CD4-positive, alpha-beta T cell (primary cell): ENCODE measurements around the gene PRR11. TPM values are rescaled to one million over a fixed set of nuclear protein-coding genes. Genes with fewer than 3 reads are reported as not detected.
A peak's percentile ranks its signal among the peaks of the same experiment; 100 is the strongest.

Source experiments
- ATAC-seq: fragments of 200-7000 bp; cut with Tn5 transposase; one replicate; pipeline ENCODE4 v1.10.0; 2022; ENCODE audit warnings: mild to moderate bottlenecking; ENCODE audit not compliant: poor library complexity
- CTCF ChIA-PET: fragments of 350-600 bp; sonication (Branson Sonifier 250); formaldehyde crosslinking; loops from one replicate; lab custom pipeline; 2021; ENCODE audit warnings: antibody characterized with exemption, inconsistent platforms; lab: Charles Lee
- POLR2A ChIA-PET: fragments of 350-600 bp; sonication (Branson Sonifier 250); formaldehyde crosslinking; loops from one replicate; lab custom pipeline; 2021; ENCODE audit warnings: antibody characterized with exemption, inconsistent platforms; lab: Charles Lee
- DNase-seq, 14 experiments: peaks; one replicate each; pipeline ENCODE4 v3.0.0-alpha.2; 2013 to 2020; ENCODE audit warnings: mixed read lengths in 2 of 14
- H3K27ac ChIP-seq, 2 donors: one replicate each; pipeline versions ENCODE4 v1.5.1 to v1.7.0; 2013; ENCODE audit warnings: low read length in 2 of 2, low read depth in 1 of 2, mild to moderate bottlenecking in 1 of 2
- H3K27me3 ChIP-seq, 2 experiments: 1 replicate in 1 of 2; 2 replicates in 1 of 2; pipeline versions ENCODE4 v1.6.1 to v1.7.0; 2013; ENCODE audit warnings: low read length in 2 of 2, control low read depth in 1 of 2, mild to moderate bottlenecking in 1 of 2, moderate library complexity in 1 of 2; ENCODE audit not compliant: insufficient read depth in 2 of 2, control insufficient read depth in 1 of 2
- H3K36me3 ChIP-seq: one replicate; pipeline ENCODE4 v1.6.1; 2013; ENCODE audit warnings: low read length, control low read depth; ENCODE audit not compliant: insufficient read depth
- H3K4me1 ChIP-seq: one replicate; pipeline ENCODE4 v1.6.1; 2013; ENCODE audit warnings: low read length, control low read depth; ENCODE audit not compliant: insufficient read depth
- H3K4me3 ChIP-seq: one replicate; pipeline ENCODE4 v1.5.1; 2013; ENCODE audit warnings: mild to moderate bottlenecking, low read length, moderate library complexity
- H3K9me3 ChIP-seq, 2 experiments: 1 replicate in 1 of 2; 2 replicates in 1 of 2; pipeline versions ENCODE4 v1.6.1 to v1.7.0; 2013; ENCODE audit warnings: low read length in 2 of 2, mild to moderate bottlenecking in 2 of 2, control low read depth in 1 of 2, moderate library complexity in 1 of 2; ENCODE audit not compliant: control insufficient read depth in 1 of 2, insufficient read depth in 1 of 2
- H3K27ac Mint-ChIP-seq: one replicate; pipeline ENCODE4 v1.8.0; 2020; ENCODE audit warnings: mixed read lengths
- H3K27me3 Mint-ChIP-seq: one replicate; pipeline ENCODE4 v1.8.0; 2021; ENCODE audit warnings: mixed read lengths
- H3K36me3 Mint-ChIP-seq: one replicate; pipeline ENCODE4 v1.8.0; 2021; ENCODE audit warnings: low read depth, mixed read lengths
- H3K4me1 Mint-ChIP-seq: one replicate; pipeline ENCODE4 v1.8.0; 2021; ENCODE audit warnings: low read depth, mixed read lengths
- H3K4me3 Mint-ChIP-seq: one replicate; pipeline ENCODE4 v1.8.0; 2020; ENCODE audit warnings: mild to moderate bottlenecking, mixed read lengths
- H3K9me3 Mint-ChIP-seq: one replicate; pipeline ENCODE4 v1.8.0; 2020; ENCODE audit warnings: mixed read lengths
- intact Hi-C, 2 experiments: fragments of 100-400 bp; cut with DNase I in 1 of 2; cut with micrococcal nuclease in 1 of 2; formaldehyde crosslinking; loops; one replicate each; pipeline versions ENCODE4 v1.15.1 to v1.9.0; 2023 to 2025; cut with DNase I, micrococcal nuclease
- total RNA-seq, 174 experiments: library from RNA in 2 of 174; stranded (reverse) in 2 of 174; gene quantifications; one replicate each; pipeline ENCODE4 v1.2.3 and lab custom pipeline; 2021 to 2026
- TF ChIP-seq, protein P1 (sequence below): fragments of 200-600 bp; IDR thresholded peaks from one replicate; pipeline ENCODE4 v1.8.0; 2022; ENCODE audit warnings: antibody characterized with exemption, mild to moderate bottlenecking

Gene PRR11
- total RNA-seq, 2 experiments from 2014 or later, result 0.69 to 0.92 TPM

DNA sequence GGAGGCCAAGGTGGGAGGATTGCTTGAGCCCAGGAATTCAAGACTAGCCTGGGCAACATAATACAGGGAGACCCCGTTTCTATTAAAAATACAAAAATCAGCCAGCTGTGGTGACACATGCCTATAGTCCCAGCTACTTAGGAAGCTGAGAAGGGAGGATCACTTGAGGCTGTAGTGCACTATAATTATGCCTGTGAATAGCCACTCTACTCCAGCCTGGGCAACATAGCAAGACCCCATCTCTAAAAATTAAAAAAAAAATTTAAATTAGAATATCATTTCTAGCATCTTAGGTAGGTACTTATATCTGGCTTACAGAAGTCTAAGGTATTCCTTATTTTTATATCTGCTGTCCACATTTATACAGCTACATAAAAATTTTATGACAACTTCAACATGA is 46.8 kb downstream of the PRR11 start:
- intact Hi-C loops, result no loop called here
- DNase-seq (no peak), ATAC-seq (no peak)
- no peaks in the 10 kb centered on the region for H3K27me3 Mint-ChIP-seq
- TF ChIP-seq, protein P1, sequence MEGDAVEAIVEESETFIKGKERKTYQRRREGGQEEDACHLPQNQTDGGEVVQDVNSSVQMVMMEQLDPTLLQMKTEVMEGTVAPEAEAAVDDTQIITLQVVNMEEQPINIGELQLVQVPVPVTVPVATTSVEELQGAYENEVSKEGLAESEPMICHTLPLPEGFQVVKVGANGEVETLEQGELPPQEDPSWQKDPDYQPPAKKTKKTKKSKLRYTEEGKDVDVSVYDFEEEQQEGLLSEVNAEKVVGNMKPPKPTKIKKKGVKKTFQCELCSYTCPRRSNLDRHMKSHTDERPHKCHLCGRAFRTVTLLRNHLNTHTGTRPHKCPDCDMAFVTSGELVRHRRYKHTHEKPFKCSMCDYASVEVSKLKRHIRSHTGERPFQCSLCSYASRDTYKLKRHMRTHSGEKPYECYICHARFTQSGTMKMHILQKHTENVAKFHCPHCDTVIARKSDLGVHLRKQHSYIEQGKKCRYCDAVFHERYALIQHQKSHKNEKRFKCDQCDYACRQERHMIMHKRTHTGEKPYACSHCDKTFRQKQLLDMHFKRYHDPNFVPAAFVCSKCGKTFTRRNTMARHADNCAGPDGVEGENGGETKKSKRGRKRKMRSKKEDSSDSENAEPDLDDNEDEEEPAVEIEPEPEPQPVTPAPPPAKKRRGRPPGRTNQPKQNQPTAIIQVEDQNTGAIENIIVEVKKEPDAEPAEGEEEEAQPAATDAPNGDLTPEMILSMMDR, result no peak
- POLR2A ChIA-PET, result no interaction called here
- H3K4me1 Mint-ChIP-seq, result no peaks in the 10 kb centered on the region
- CTCF ChIA-PET, result no interaction called here
- Histone ChIP-seq H3K27me3 (no peaks in the 10 kb centered on the region), H3K27ac (no peak overlapping the region), H3K36me3 (no peaks in the 10 kb centered on the region), H3K4me3 (no peak overlapping the region), H3K4me1 (no peaks in the 10 kb centered on the region), H3K9me3 (no peaks in the 10 kb centered on the region)
- H3K36me3 Mint-ChIP-seq, result no peaks in the 10 kb centered on the region
- H3K27ac Mint-ChIP-seq, result no peak overlapping the region
- H3K4me3 Mint-ChIP-seq, result no peak overlapping the region
- H3K9me3 Mint-ChIP-seq, result no peaks in the 10 kb centered on the region

DNA sequence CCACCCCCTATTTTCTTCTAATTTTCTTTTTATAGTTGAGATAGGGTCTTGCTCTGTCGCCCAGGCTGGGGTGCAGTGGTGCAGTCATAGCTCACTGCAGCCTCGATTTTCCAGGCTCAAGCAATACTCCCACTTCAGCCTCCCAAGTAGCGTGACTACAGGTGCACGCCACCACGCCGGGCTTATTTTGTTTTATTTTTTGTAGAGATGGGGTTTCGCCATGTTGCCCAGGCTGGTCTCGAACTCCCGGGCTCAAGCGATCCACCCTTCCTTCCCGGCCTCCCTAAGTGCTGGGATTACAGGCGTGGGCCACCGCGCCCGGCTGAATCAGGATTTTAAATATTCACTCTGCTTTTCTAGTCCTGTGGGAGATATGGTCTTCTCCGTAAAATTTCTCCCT is 63.8 kb downstream of the PRR11 start:
- ATAC-seq (no peak), DNase-seq (peak in 1 of 14 experiments; percentile 15)
- ChIA-PET POLR2A (interaction anchor here (1.0 to 3.1 kb wide), 3 partner anchors 9 to 113 kb away, joined by 6 to 43 read pairs (median 16); partner anchors contain the start of genes PRR11, SKA2, SMG8 and TRIM37), CTCF (no interaction called here)
- Histone ChIP-seq H3K36me3 (no peaks in the 10 kb centered on the region), H3K4me3 (no peak overlapping the region), H3K27ac (no peak overlapping the region), H3K4me1 (peaks cover 10% of the 10 kb centered on the region), H3K9me3 (no peaks in the 10 kb centered on the region), H3K27me3 (no peaks in the 10 kb centered on the region)
- H3K27ac Mint-ChIP-seq, result no peak overlapping the region
- TF ChIP-seq, protein P1, result no peak
- peaks cover 13% of the 10 kb centered on the region for H3K36me3 Mint-ChIP-seq
- H3K4me3 Mint-ChIP-seq, result no peak overlapping the region
- intact Hi-C loops, result loop anchor here in 1 of 2 experiments (10.0 kb wide), 1 partner anchor 875 kb away; no protein-coding TSS in a partner anchor
- H3K9me3 Mint-ChIP-seq, result no peaks in the 10 kb centered on the region
- H3K27me3 Mint-ChIP-seq, result no peaks in the 10 kb centered on the region
- H3K4me1 Mint-ChIP-seq, result peaks cover 16% of the 10 kb centered on the region

GRCh38 chr17:59219992-59220327 is 64.4 kb downstream of the PRR11 start:
- ATAC-seq (no peak), DNase-seq (no peak)
- H3K27me3 Mint-ChIP-seq, result no peaks in the 10 kb centered on the region
- Histone ChIP-seq H3K4me1 (peaks cover 10% of the 10 kb centered on the region), H3K27ac (no peak overlapping the region), H3K9me3 (no peaks in the 10 kb centered on the region), H3K36me3 (no peaks in the 10 kb centered on the region), H3K27me3 (no peaks in the 10 kb centered on the region), H3K4me3 (peak overlapping the region; percentile 67)
- H3K36me3 Mint-ChIP-seq, result peaks cover 9% of the 10 kb centered on the region
- no peaks in the 10 kb centered on the region for H3K9me3 Mint-ChIP-seq
- TF ChIP-seq, protein P1, result no peak
- H3K27ac Mint-ChIP-seq, result peak overlapping the region; percentile 99
- CTCF ChIA-PET, result interaction anchor here (0.8 to 1.0 kb wide), 5 partner anchors 9 to 53 kb away, joined by 3 to 7 read pairs (median 4); partner anchors contain the start of gene SMG8
- intact Hi-C loops, result loop anchor here (1.0 to 10.0 kb wide), 6 partner anchors 65 to 875 kb away; partner anchors contain the start of genes PRR11 (in 1 of the 2) and SKA2 (in 1 of the 2)
- POLR2A ChIA-PET, result interaction anchor here (0.6 to 3.1 kb wide), 7 partner anchors 9 to 1370 kb away, joined by 3 to 43 read pairs (median 4); partner anchors contain the start of genes MRPS23, PRR11, SKA2 and SMG8
- peaks cover 16% of the 10 kb centered on the region for H3K4me1 Mint-ChIP-seq
- H3K4me3 Mint-ChIP-seq, result peak overlapping the region; percentile 96
